Measurements from ENCODE around the gene L3MBTL4. TPM values are rescaled to one million over a fixed set of nuclear protein-coding genes. Genes with fewer than 3 reads are reported as not detected.

L3MBTL4 gene
- total RNA-seq, 1 experiment from 2014 or later: not detected

DNA sequence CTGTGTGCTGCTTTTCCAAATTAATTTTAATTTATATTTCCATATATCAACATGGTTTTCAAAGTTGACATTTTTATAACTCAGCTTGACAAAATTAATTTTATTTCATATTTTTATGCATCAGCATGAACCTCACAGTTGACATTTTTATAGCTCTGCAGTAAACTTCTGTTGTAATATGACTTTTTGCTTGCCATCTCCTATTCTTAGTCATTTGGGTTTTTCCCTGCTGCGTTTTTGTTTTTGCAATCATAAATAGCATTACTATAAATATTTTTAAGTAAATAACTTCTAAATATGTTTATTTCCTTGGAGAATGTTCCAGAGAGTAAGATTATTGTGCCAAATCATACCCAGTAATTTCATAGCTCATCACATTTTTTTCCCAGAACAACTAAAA lies 21.0 kb upstream of the L3MBTL4 start:
- ChIA-PET CTCF (no interaction called here), POLR2A (ENCODE audit: low non-redundant PET) (no interaction called here)
- TF ChIP-seq EZH2 (IDR thresholded peaks at IDR 0.05; ENCODE audit: borderline replicate concordance, low read depth, low read length, poor library complexity, severe bottlenecking): no peak
- Histone ChIP-seq H3K4me1 (ENCODE audit: insufficient read depth, low read length, poor library complexity, severe bottlenecking) (no peaks in the 10 kb centered on the region), H3K36me3 (ENCODE audit: insufficient read depth, low read length, poor library complexity, severe bottlenecking) (no peaks in the 10 kb centered on the region), H3K27me3 (replicated peaks; ENCODE audit: insufficient read depth, low read depth, low read length, poor library complexity) (no peaks in the 10 kb centered on the region), H3K4me3 (ENCODE audit: low read depth, low read length, poor library complexity, severe bottlenecking) (no peak overlapping the region), H3K9me3 (ENCODE audit: low read depth, low read length, poor library complexity, severe bottlenecking) (peaks cover 41% of the 10 kb centered on the region), H3K27ac (ENCODE audit: low read depth, low read length, poor library complexity, severe bottlenecking) (no peak overlapping the region)
- BruUV-seq (replicated peaks): no TSS peak
- no peak for DNase-seq (ENCODE audit: low spot score)
- intact Hi-C loops (cut with micrococcal nuclease; ENCODE audit: unreplicated experiment): no loop called here

DNA sequence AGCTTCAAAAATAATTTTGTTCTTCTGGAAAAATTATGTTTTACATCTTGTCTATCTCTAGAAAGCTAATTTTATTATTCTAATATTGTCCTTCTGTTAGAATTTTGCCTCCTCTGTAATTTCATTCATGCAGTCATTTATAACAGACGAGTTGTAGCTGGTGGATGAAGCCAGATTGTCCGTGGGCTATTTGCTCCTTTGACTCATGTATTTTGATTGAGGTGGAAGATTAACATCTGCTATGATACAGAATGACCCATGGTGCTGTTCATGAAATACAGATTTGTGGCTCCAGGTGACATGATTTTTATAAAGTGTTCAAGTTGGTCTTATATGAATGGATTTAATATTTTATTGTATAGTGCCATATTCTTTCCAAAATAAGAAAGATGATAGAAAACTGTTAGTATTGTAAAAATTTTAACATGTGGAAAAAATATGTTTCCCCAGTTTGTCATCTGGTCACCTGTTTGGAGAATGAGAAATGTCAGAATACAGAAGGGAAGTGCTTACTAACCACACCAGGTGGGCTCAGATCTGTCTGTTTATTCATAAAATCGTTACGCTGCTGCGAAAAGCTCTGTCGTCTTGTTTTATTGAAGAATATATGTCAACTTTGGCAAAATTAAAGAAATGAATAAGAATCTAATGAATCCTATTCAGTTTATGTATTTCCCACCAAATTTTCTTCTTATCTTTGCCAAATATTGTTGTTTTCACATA lies 20.4 kb upstream of the L3MBTL4 start:
- H3K36me3 ChIP-seq (ENCODE audit: insufficient read depth, low read length, poor library complexity, severe bottlenecking): no peaks in the 10 kb centered on the region
- BruUV-seq (replicated peaks): no TSS peak
- ChIA-PET CTCF (no interaction called here), POLR2A (ENCODE audit: low non-redundant PET) (no interaction called here)
- no peak for DNase-seq (ENCODE audit: low spot score)
- no peak overlapping the region for H3K27ac ChIP-seq (ENCODE audit: low read depth, low read length, poor library complexity, severe bottlenecking)
- intact Hi-C loops (cut with micrococcal nuclease; ENCODE audit: unreplicated experiment): no loop called here
- no peaks in the 10 kb centered on the region for H3K27me3 ChIP-seq (replicated peaks; ENCODE audit: insufficient read depth, low read depth, low read length, poor library complexity)
- peaks cover 46% of the 10 kb centered on the region for H3K9me3 ChIP-seq (ENCODE audit: low read depth, low read length, poor library complexity, severe bottlenecking)
- TF ChIP-seq, protein P1, sequence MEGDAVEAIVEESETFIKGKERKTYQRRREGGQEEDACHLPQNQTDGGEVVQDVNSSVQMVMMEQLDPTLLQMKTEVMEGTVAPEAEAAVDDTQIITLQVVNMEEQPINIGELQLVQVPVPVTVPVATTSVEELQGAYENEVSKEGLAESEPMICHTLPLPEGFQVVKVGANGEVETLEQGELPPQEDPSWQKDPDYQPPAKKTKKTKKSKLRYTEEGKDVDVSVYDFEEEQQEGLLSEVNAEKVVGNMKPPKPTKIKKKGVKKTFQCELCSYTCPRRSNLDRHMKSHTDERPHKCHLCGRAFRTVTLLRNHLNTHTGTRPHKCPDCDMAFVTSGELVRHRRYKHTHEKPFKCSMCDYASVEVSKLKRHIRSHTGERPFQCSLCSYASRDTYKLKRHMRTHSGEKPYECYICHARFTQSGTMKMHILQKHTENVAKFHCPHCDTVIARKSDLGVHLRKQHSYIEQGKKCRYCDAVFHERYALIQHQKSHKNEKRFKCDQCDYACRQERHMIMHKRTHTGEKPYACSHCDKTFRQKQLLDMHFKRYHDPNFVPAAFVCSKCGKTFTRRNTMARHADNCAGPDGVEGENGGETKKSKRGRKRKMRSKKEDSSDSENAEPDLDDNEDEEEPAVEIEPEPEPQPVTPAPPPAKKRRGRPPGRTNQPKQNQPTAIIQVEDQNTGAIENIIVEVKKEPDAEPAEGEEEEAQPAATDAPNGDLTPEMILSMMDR (conservative IDR thresholded peaks at IDR 0.05; ENCODE audit: low read depth, low read length): no peak
- no peak for TF ChIP-seq EZH2 (IDR thresholded peaks at IDR 0.05; ENCODE audit: borderline replicate concordance, low read depth, low read length, poor library complexity, severe bottlenecking)
- no peaks in the 10 kb centered on the region for H3K4me1 ChIP-seq (ENCODE audit: insufficient read depth, low read length, poor library complexity, severe bottlenecking)
- H3K4me3 ChIP-seq (ENCODE audit: low read depth, low read length, poor library complexity, severe bottlenecking): no peak overlapping the region

GRCh38 chr18:6434481-6434880 lies 19.8 kb upstream of the L3MBTL4 start:
- no peaks in the 10 kb centered on the region for H3K4me1 ChIP-seq (ENCODE audit: insufficient read depth, low read length, poor library complexity, severe bottlenecking)
- no peak overlapping the region for H3K4me3 ChIP-seq (ENCODE audit: low read depth, low read length, poor library complexity, severe bottlenecking)
- no peaks in the 10 kb centered on the region for H3K27me3 ChIP-seq (replicated peaks; ENCODE audit: insufficient read depth, low read depth, low read length, poor library complexity)
- POLR2A ChIA-PET (ENCODE audit: low non-redundant PET): no interaction called here
- CTCF ChIA-PET: no interaction called here
- TF ChIP-seq, protein P1 (conservative IDR thresholded peaks at IDR 0.05; ENCODE audit: low read depth, low read length): no peak
- TF ChIP-seq EZH2 (IDR thresholded peaks at IDR 0.05; ENCODE audit: borderline replicate concordance, low read depth, low read length, poor library complexity, severe bottlenecking): no peak
- intact Hi-C loops (cut with micrococcal nuclease; ENCODE audit: unreplicated experiment): no loop called here
- H3K27ac ChIP-seq (ENCODE audit: low read depth, low read length, poor library complexity, severe bottlenecking): no peak overlapping the region
- H3K36me3 ChIP-seq (ENCODE audit: insufficient read depth, low read length, poor library complexity, severe bottlenecking): no peaks in the 10 kb centered on the region
- DNase-seq (ENCODE audit: low spot score): no peak
- no TSS peak for BruUV-seq (replicated peaks)
- H3K9me3 ChIP-seq (ENCODE audit: low read depth, low read length, poor library complexity, severe bottlenecking): peaks cover 49% of the 10 kb centered on the region
